Right kidney (tissue), 1 donor: ENCODE measurements around the gene CTNND2.
"Not testable (repeated sequence)": the region's sequence is repeated elsewhere in the genome, so short reads cannot be mapped to it uniquely, and the experiment has no call there.

Experiments
- DNase-seq: peaks from one replicate; pipeline ENCODE4 v3.0.0-alpha.2; 2016

CTNND2 gene

GRCh38 chr5:11658376-11658775, 245.9 kb downstream of the CTNND2 start:
- no peak for DNase-seq

GRCh38 chr5:11656916-11657315, 247.3 kb downstream of the CTNND2 start:
- DNase-seq, result no peak

GRCh38 chr5:11655681-11656080, 248.6 kb downstream of the CTNND2 start:
- DNase-seq, result no peak

- no peak for DNase-seq
Observed at GRCh38 chr5:11650936-11651335, 253.3 kb downstream of the CTNND2 start.

GRCh38 chr5:11646141-11646540, 258.1 kb downstream of the CTNND2 start:
- no peak for DNase-seq

GRCh38 chr5:11642438-11642837, 261.8 kb downstream of the CTNND2 start:
- no peak for DNase-seq

- no peak for DNase-seq
Observed at GRCh38 chr5:11640158-11640873, 263.9 kb downstream of the CTNND2 start.

- no peak for DNase-seq
Observed at GRCh38 chr5:11622785-11623184, 281.5 kb downstream of the CTNND2 start.

- DNase-seq, result no peak
Observed at GRCh38 chr5:11620172-11620571, 284.1 kb downstream of the CTNND2 start.

GRCh38 chr5:11619339-11620024, 284.8 kb downstream of the CTNND2 start:
- no peak for DNase-seq

- no peak for DNase-seq
Observed at GRCh38 chr5:11617080-11617479, 287.2 kb downstream of the CTNND2 start.

- DNase-seq, result not testable (repeated sequence)
Observed at GRCh38 chr5:11616624-11617023, 287.6 kb downstream of the CTNND2 start.

- DNase-seq, result no peak
Observed at GRCh38 chr5:11611011-11611410, 293.2 kb downstream of the CTNND2 start.

GRCh38 chr5:11609570-11610303, 294.5 kb downstream of the CTNND2 start:
- no peak for DNase-seq

GRCh38 chr5:11608530-11608929, 295.7 kb downstream of the CTNND2 start:
- no peak for DNase-seq

GRCh38 chr5:11607944-11608483, 296.2 kb downstream of the CTNND2 start:
- no peak for DNase-seq

- no peak for DNase-seq
Observed at GRCh38 chr5:11602298-11602697, 301.9 kb downstream of the CTNND2 start.

GRCh38 chr5:11599499-11599898, 304.7 kb downstream of the CTNND2 start:
- no peak for DNase-seq

GRCh38 chr5:11596657-11597071, 307.6 kb downstream of the CTNND2 start:
- DNase-seq, result no peak

GRCh38 chr5:11596185-11596584, 308.1 kb downstream of the CTNND2 start:
- no peak for DNase-seq

- no peak for DNase-seq
Observed at GRCh38 chr5:11595045-11595444, 309.2 kb downstream of the CTNND2 start.

- no peak for DNase-seq
Observed at GRCh38 chr5:11594021-11594420, 310.2 kb downstream of the CTNND2 start.

- no peak for DNase-seq
Observed at GRCh38 chr5:11590475-11590874, 313.8 kb downstream of the CTNND2 start.
